Trophoblast cell (in vitro differentiated cells and primary cell): Measurements from ENCODE around the gene MAT1A.

Experiments
- DNase-seq, 2 donors: peaks; one replicate each; pipeline ENCODE4 v3.0.0-alpha.2; 2016
- H2AFZ ChIP-seq: 2 replicates; pipeline ENCODE4 v1.6.1; 2013; ENCODE audit warnings: low read length, moderate library complexity, mild to moderate bottlenecking; ENCODE audit not compliant: insufficient read depth, poor library complexity
- H2AK5ac ChIP-seq: 2 replicates; pipeline ENCODE4 v1.6.1; 2013; ENCODE audit warnings: mild to moderate bottlenecking, low read length
- H2BK120ac ChIP-seq: 2 replicates; pipeline ENCODE4 v1.6.1; 2013; ENCODE audit warnings: low read length, mild to moderate bottlenecking, moderate library complexity; ENCODE audit not compliant: insufficient read depth, poor library complexity
- H2BK12ac ChIP-seq: 2 replicates; pipeline ENCODE4 v1.6.1; 2013; ENCODE audit warnings: mild to moderate bottlenecking, low read length, moderate library complexity
- H2BK5ac ChIP-seq: 2 replicates; pipeline ENCODE4 v1.6.1; 2013; ENCODE audit warnings: low read length, low read depth, moderate library complexity, mild to moderate bottlenecking; ENCODE audit not compliant: poor library complexity
- H3K14ac ChIP-seq: 2 replicates; pipeline ENCODE4 v1.6.1; 2013; ENCODE audit warnings: mild to moderate bottlenecking, low read length
- H3K18ac ChIP-seq: 2 replicates; pipeline ENCODE4 v1.6.1; 2013; ENCODE audit warnings: mild to moderate bottlenecking, low read length
- H3K23ac ChIP-seq: 2 replicates; pipeline ENCODE4 v1.6.1; 2013; ENCODE audit warnings: low read length
- H3K27ac ChIP-seq: 2 replicates; pipeline ENCODE4 v1.5.1; 2013; ENCODE audit warnings: low read depth, mild to moderate bottlenecking, inconsistent platforms, low read length, moderate library complexity
- H3K27me3 ChIP-seq: 2 replicates; pipeline ENCODE4 v1.6.1; 2013; ENCODE audit warnings: inconsistent platforms, mild to moderate bottlenecking, low read length, moderate library complexity; ENCODE audit not compliant: insufficient read depth
- H3K36me3 ChIP-seq, 2 experiments: 1 replicate in 1 of 2; 2 replicates in 1 of 2; pipeline ENCODE4 v1.6.1; 2013; ENCODE audit warnings: low read length in 2 of 2, mild to moderate bottlenecking in 2 of 2, moderate library complexity in 1 of 2; ENCODE audit not compliant: insufficient read depth in 2 of 2, control insufficient read depth in 1 of 2
- H3K4ac ChIP-seq: 2 replicates; pipeline ENCODE4 v1.6.1; 2013; ENCODE audit warnings: low read depth, mild to moderate bottlenecking, low read length, moderate library complexity
- H3K4me1 ChIP-seq, 2 experiments: 1 replicate in 1 of 2; 2 replicates in 1 of 2; pipeline ENCODE4 v1.6.1; 2013; ENCODE audit warnings: low read length in 2 of 2, mild to moderate bottlenecking in 2 of 2, moderate library complexity in 1 of 2; ENCODE audit not compliant: insufficient read depth in 2 of 2, control insufficient read depth in 1 of 2
- H3K4me2 ChIP-seq: 2 replicates; pipeline ENCODE4 v1.6.1; 2013; ENCODE audit warnings: inconsistent platforms, mild to moderate bottlenecking, low read length, moderate library complexity
- H3K4me3 ChIP-seq: 2 replicates; pipeline ENCODE4 v1.5.1; 2013; ENCODE audit warnings: mild to moderate bottlenecking, low read depth, low read length, inconsistent platforms
- H3K79me1 ChIP-seq: one replicate; pipeline ENCODE4 v1.6.1; 2013; ENCODE audit warnings: low read length
- H3K79me2 ChIP-seq: 2 replicates; pipeline ENCODE4 v1.6.1; 2013; ENCODE audit warnings: low read length, mild to moderate bottlenecking; ENCODE audit not compliant: control insufficient read depth, insufficient read depth, poor library complexity
- H3K9ac ChIP-seq: 2 replicates; pipeline ENCODE4 v1.6.1; 2013; ENCODE audit warnings: mild to moderate bottlenecking, low read length
- H3K9me3 ChIP-seq: 2 replicates; pipeline ENCODE4 v1.6.1; 2013; ENCODE audit warnings: low read depth, mild to moderate bottlenecking, control low read depth, inconsistent platforms, low read length; ENCODE audit not compliant: insufficient read depth
- H4K12ac ChIP-seq: 2 replicates; pipeline ENCODE4 v1.6.1; 2013; ENCODE audit warnings: low read depth, mild to moderate bottlenecking, low read length, moderate library complexity
- H4K8ac ChIP-seq: 2 replicates; pipeline ENCODE4 v1.6.1; 2013; ENCODE audit warnings: low read depth, mild to moderate bottlenecking, low read length, moderate library complexity
- H4K91ac ChIP-seq: one replicate; pipeline ENCODE4 v1.6.1; 2013; ENCODE audit warnings: low read depth, mild to moderate bottlenecking, low read length, moderate library complexity
- WGBS: extraction: QIAGEN DNeasy Blood & Tissue Kit; methylation state at CpG from one replicate; pipeline ENCODE4 v1.1.7; 2013; ENCODE audit warnings: missing lambda C conversion rate; ENCODE audit not compliant: insufficient read length, insufficient coverage; ENCODE audit errors: extremely low coverage; 5-methylcytosine and 5-hydroxymethylcytosine counted together

The MAT1A gene

GRCh38 chr10:80265740-80266512 lies 23.5 kb downstream of the MAT1A start:
- Histone ChIP-seq H2AK5ac (no peak overlapping the region), H4K12ac (no peak overlapping the region), H4K91ac (no peak overlapping the region), H3K27ac (no peak overlapping the region), H2BK120ac (no peak overlapping the region), H2AFZ (no peak overlapping the region), H3K23ac (no peak overlapping the region), H3K4me3 (no peak overlapping the region), H3K14ac (no peak overlapping the region), H3K36me3 (no peaks in the 10 kb centered on the region), H3K4me1 (peaks cover 2 to 16% of the 10 kb centered on the region in 2 experiments), H2BK12ac (no peak overlapping the region), H3K18ac (no peak overlapping the region), H3K9ac (no peak overlapping the region), H3K79me1 (no peaks in the 10 kb centered on the region), H3K4me2 (no peak overlapping the region), H3K27me3 (no peaks in the 10 kb centered on the region), H4K8ac (peak overlapping the region; percentile 34), H3K79me2 (no peaks in the 10 kb centered on the region), H3K4ac (no peak overlapping the region), H3K9me3 (no peaks in the 10 kb centered on the region), H2BK5ac (no peak overlapping the region)
- no peak for DNase-seq
- no CpG with 5 or more reads among the region's 15 CpGs for WGBS

- peak; percentile 71 to 85 for DNase-seq
- no peak overlapping the region for H3K4ac ChIP-seq
- no peak overlapping the region for H2AK5ac ChIP-seq
- no peaks in the 10 kb centered on the region for H3K27me3 ChIP-seq
- H2AFZ ChIP-seq = no peak overlapping the region
- no peak overlapping the region for H2BK120ac ChIP-seq
- H3K4me1 ChIP-seq = peaks cover 7 to 16% of the 10 kb centered on the region in 2 experiments
- H2BK12ac ChIP-seq = no peak overlapping the region
- H4K12ac ChIP-seq = no peak overlapping the region
- WGBS = no CpG with 5 or more reads among the region's 25 CpGs
- no peak overlapping the region for H3K23ac ChIP-seq
- H3K27ac ChIP-seq = no peak overlapping the region
- H4K8ac ChIP-seq = no peak overlapping the region
- no peaks in the 10 kb centered on the region for H3K36me3 ChIP-seq
- no peak overlapping the region for H3K18ac ChIP-seq
- no peaks in the 10 kb centered on the region for H3K79me2 ChIP-seq
- H3K9me3 ChIP-seq = no peaks in the 10 kb centered on the region
- no peak overlapping the region for H2BK5ac ChIP-seq
- no peak overlapping the region for H3K4me3 ChIP-seq
- H4K91ac ChIP-seq = no peak overlapping the region
- no peak overlapping the region for H3K4me2 ChIP-seq
- no peaks in the 10 kb centered on the region for H3K79me1 ChIP-seq
- no peak overlapping the region for H3K14ac ChIP-seq
- no peak overlapping the region for H3K9ac ChIP-seq
Observed at GRCh38 chr10:80264081-80265056, 25.1 kb downstream of the MAT1A start.

GRCh38 chr10:80261316-80262030 lies 28.0 kb downstream of the MAT1A start:
- no peaks in the 10 kb centered on the region for H3K27me3 ChIP-seq
- no peak overlapping the region for H4K8ac ChIP-seq
- H2BK12ac ChIP-seq = no peak overlapping the region
- no peak for DNase-seq
- no peak overlapping the region for H3K27ac ChIP-seq
- H3K9me3 ChIP-seq = no peaks in the 10 kb centered on the region
- no peak overlapping the region for H3K23ac ChIP-seq
- H3K4ac ChIP-seq = no peak overlapping the region
- no peak overlapping the region for H2BK5ac ChIP-seq
- H3K4me3 ChIP-seq = no peak overlapping the region
- no peak overlapping the region for H4K12ac ChIP-seq
- no peaks in the 10 kb centered on the region for H3K79me1 ChIP-seq
- no peak overlapping the region for H3K18ac ChIP-seq
- no peak overlapping the region for H4K91ac ChIP-seq
- WGBS = no CpG with 5 or more reads among the region's 6 CpGs
- H2BK120ac ChIP-seq = no peak overlapping the region
- H3K79me2 ChIP-seq = no peaks in the 10 kb centered on the region
- no peaks in the 10 kb centered on the region for H3K36me3 ChIP-seq
- H2AK5ac ChIP-seq = no peak overlapping the region
- H3K9ac ChIP-seq = no peak overlapping the region
- H3K4me2 ChIP-seq = no peak overlapping the region
- no peak overlapping the region for H3K14ac ChIP-seq
- no peak overlapping the region for H2AFZ ChIP-seq
- H3K4me1 ChIP-seq = peaks cover 6 to 15% of the 10 kb centered on the region in 2 experiments
